ENCODE results near the gene ZSCAN20.

ZSCAN20 gene

DNA sequence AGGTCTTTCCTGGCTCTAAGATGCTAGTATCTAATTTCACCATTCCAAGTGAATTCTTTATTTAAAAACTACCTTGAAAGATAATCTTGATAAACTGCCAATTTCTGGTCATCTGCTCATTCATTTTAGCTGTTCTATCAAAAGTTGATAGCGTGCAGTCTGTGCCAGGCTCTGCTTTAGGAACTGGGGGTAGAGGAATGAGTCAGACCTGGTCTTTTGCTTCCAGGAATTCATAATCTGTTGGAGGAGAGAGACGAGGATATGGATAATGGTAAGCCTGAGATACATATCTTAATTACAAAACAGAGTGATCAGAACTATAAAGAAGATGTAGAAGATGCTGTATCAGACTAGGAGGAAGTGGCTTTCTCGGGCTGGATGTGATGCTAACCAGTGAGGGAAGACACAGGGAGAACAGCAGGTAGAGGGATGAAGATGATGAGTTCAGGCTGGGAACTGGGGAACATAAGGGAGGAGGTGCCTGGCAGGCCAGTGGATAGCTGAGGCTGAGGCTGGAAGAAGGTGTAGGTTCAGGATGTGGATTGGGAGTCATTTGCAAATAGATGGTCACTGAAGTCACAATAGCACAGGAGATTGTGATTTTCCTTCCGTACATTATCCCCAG, 29.3 kb upstream of the ZSCAN20 start:
- no peak for DNase-seq (ENCODE audit: extremely low read depth in 1 of 2, low read depth in 1 of 2)

DNA sequence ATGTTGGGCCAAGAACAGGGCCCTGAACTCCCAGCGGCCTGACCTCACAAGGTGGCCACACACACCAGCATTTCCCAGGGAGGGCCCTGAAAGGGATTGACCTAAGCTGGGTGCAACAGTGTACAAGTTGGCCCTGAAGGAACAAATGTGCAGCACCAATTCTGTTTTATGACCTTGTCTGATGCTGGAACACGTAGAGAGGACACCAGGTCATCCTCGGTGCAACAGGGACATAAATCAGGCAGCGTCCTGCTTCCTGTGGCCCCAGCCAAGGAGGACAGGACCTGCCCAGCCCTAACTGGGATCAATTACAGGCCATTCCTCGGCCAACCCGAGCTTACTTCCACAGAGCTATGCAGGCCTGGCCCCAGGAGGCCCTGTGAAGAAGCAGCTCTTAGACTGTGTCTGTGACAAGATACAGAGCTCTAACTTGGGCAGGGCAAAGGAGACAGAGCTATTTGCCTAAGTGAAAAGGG, 28.7 kb upstream of the ZSCAN20 start:
- no peak for DNase-seq (ENCODE audit: extremely low read depth in 1 of 2, low read depth in 1 of 2)

DNA sequence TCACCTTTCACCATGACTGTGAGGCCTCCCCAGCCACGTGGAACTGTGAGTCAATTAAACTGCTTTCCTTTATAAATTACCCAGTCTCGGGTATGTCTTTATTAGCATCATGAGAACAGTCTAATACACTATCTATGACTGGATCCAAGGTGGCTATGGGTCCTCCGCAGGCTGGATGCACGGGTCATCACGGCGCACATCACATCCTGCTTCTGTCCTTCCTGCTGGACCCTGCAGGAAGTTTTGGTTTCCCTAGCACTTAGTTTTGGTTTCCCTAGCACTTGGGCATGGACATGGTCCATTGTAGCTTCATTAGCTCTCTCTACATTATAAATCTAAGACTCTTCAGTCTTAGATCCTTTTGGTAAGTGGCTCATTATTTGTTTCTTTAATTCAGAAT, 27.3 kb upstream of the ZSCAN20 start:
- no peak for DNase-seq (ENCODE audit: extremely low read depth in 1 of 2, low read depth in 1 of 2)

DNA sequence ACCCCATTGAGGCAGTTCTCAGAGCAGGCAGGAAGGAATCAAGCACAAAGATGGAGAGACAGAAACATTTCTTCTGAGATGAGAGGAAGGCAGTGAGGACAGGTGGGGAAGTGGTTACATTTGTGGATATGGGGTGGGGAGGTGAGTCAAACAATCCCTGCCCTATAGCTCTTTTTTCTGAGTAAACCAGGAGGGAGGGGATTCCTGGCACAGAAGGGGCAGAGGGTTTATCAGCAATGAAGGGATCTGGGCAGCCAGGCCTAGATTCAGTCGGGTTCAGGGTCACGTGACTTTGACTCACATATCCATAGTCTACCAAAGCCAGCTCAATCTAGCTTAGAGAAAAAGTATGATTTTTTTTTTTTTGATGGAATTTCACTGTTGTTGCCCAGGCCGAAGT, 25.9 kb upstream of the ZSCAN20 start:
- no peak for DNase-seq (ENCODE audit: extremely low read depth in 1 of 2, low read depth in 1 of 2)

DNA sequence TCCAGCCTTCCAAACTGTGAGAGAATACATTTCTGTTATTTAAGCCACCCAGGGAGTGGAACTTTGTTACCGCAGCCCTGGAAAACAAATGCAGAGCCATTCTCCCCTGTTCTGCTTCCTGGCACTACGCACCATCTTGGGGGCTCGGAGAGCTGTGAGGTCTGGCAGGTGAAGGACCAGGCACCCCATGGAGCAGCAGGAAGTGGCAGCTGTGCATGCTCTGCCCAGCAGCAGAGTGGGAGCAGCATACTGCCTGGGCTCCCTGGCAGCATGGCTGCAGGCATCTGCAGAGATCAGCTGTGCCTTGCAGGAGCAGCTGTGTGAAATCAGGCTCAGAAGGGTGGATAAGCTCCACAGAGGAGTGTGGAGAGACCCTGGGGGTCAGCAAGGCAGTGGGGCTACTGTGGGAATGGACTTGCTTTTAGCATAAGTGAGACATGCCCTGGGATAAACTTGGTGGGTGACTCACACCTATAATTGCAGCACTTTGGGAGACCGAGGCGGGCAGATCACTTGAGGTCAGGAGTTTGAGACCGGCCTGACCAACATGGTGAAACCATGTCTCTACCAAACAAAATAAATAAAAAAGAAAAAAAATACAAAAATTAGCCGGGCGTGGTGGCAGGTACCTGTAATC, 17.7 kb upstream of the ZSCAN20 start:
- DNase-seq (ENCODE audit: extremely low read depth in 1 of 2, low read depth in 1 of 2), result no peak

DNA sequence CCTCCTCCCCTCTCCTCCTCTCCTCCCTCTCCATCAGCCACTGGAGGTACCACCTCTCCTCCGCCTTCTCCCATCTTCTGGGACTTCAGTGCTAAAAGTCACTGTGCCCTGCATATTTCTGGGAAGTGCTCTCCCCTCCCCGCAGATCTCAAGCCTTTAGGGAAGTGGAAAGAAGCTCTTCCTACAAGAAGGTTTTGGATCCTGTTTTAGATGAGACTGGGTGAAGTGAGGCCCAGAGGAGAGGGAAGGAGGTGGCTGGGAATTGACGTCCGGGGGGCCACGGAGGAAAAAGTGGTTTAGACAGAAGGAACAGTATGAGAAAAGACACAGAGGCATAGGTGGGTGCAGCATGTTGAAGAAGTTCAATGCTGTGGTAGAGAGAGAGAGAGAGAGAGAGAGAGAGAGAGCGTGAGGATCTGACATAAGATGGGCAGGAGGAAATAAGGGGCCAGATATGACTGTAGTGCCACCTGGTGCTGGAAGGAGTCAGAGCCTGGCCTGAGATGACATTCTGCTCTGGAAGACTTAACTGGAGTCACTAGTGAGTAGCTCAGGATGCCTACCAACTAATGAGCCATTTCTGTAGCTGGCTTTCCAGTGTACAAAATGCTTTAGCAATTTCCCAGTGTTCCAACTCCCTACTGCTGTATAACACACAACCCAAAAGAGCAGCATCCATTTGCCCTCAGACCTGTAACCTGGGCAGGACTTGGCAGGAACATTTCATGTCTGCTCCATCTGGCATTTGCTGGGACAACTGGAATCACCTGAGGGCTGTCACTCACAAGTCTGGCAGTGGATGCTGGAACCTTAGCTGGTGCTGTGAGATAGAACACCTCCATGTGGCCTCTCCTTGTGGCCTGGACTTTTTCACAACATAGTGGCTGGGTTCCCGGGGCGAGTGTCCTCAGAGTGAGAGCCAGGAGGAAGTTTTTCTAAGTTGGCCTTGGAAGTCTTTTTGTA, 16.6 kb upstream of the ZSCAN20 start:
- DNase-seq (ENCODE audit: extremely low read depth in 1 of 2, low read depth in 1 of 2), result no peak

DNA sequence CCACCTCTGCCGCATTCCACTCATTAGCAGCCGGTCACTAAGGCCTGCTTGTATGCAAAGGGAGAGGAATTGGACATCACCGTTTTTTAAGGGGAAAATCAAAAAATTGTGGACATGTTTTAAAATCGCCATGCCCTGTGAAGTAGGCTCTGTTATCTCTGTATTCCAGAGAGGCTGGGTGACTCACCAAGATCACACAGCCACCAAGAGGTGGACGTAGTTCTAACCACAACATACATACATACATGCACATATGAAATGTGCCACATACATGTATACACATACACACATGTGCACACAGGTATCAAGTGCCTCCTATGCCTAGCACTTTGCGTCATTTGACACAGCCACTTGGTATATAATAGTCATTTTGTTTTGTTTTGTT, 16.0 kb upstream of the ZSCAN20 start:
- DNase-seq (ENCODE audit: extremely low read depth in 1 of 2, low read depth in 1 of 2), result no peak

DNA sequence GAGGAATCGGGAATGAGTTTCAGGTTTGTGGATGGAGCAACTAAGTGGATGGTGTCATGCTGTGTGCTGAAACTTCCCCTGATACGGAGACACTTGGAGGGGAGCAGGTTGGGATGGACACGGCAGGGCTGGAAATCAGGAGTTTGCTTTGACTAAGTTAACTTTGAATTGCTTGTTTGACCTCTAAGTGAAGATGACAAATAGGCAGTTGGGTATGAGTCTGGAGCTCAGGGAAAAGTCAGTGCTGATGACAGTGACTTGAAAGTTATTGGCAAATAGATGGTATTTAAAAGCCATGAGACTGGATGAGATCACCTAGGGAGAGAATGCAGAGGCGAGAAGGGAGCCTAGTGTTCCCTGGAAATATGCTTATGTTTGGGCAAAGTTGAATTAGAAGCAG, 12.8 kb upstream of the ZSCAN20 start:
- no peak for DNase-seq (ENCODE audit: extremely low read depth in 1 of 2, low read depth in 1 of 2)

DNA sequence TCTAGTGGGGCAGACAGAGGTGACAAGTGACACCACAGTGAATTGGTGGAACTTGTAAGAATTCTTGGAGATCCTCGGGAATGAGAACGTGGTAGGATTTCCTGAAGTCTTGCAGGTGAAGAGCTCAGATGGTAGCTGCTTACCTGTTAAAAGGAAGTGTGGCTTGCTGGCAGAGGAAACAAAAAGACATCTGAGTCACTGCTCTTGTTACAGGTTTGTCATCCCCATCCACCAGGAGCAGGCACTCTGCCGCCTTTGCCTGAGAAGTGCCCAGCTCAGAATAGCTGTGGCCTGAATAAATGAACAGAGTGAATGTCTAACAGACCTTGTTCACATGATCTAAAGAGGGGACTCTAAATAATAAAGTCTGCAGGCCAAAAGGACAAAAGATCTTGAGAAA, 12.3 kb upstream of the ZSCAN20 start:
- DNase-seq (ENCODE audit: extremely low read depth in 1 of 2, low read depth in 1 of 2), result no peak

DNA sequence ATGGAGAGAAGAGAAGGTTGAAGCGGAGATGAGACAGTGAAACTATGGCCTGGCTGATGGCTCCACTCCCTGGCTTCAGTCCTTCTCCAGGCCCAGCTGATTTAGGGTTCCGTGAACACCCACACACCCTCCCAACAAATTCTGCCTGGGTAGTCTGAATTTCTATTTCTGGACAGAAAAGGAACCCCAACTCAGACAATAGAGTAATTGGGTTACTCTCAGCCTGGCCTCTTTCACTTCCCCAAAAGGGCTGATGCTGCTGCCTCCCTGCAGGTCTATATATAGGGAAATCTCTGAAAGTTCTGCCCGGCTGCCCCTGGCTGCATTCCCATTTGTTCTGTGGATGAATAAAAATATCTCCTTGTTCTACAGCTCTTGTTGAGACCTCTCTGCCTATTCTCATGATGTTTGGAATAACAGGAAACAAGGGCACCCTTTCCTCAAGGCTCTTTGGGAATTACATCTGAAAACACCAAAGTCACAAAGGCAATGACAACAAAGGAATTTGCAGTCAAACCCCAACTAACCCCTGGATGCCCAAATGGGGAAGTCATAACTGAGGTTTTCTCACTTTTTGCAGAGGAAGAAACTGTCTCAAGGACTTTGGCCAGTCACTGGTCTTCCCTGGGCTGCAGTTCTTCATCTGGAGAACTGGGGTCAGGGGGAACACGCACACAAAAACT, 11.4 kb upstream of the ZSCAN20 start:
- no peak for DNase-seq (ENCODE audit: extremely low read depth in 1 of 2, low read depth in 1 of 2)

DNA sequence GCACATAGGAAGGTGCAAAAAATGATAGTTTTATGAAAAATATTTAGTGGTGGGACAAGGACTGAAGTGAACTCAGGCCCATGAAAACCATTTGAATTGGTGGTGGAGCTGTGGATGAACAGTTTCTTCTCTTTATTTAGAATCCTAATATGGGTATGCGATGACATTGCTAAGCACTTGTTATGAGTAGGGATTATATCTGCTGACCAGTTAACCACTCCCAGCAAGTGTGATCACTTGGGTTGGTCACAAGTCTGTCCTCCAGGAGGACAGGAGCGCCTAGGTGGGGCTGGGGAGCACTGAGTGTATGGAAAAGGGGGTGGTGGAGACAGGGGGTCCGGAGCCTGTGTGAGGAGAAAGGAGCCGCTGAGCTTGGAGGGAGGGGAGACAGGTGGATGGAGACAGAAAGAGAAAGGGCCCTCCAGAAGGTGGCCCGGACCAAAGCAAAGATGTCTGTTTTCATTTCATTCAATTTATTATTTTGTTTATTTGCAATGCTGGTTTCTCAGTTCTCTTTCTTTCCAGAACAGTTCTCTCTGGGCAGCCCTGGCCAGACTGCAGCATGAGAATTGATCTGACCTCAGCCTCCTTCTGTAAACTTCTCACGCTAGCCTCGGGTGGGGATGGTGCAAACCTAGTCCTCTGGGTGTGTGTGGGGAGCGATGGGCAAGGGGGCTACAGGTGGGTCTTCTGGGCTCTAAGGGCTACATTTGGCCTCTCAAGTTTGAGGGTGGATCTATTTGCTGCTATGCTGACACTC, 9.9 kb upstream of the ZSCAN20 start:
- no peak for DNase-seq (ENCODE audit: extremely low read depth in 1 of 2, low read depth in 1 of 2)

DNA sequence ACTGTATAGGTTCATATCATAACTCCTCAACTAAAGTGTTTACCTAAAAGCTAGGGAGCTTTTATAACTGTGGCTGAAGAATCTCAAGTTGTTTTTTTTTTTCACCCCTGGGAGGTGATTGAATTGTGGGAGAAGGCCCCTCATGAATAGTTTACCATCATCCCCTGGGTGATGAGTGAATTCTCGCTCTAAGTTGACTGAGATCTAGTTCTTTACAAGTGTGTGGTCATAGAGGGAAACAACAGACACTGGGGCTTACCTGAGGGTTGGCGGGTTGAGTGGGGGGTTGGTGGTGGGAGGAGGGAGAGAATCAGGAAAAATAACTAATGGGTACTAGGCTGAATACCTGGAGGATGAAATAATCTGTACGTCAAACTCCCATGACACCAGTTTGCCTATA, 7.9 kb upstream of the ZSCAN20 start:
- no peak for DNase-seq (ENCODE audit: extremely low read depth in 1 of 2, low read depth in 1 of 2)

DNA sequence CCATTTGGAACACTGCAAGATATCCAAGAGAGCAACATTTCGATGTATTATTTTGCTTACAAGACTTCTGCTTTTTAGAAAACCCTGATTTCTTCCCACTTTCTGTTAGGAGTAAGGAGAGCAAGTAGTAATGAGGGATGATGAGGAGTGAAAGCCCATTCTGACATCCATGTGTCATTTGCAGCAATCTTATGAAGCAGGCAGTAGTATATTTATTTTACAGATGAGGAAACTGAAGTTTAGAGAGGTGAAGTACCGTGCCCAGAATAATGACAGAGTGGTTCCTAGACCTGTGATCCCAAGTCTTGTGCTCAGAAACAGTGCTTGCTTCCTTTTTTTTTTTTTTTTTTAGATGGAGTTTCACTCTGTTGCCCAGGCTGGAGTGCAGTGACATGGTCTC, 7.1 kb upstream of the ZSCAN20 start:
- DNase-seq (ENCODE audit: extremely low read depth in 1 of 2, low read depth in 1 of 2), result no peak

DNA sequence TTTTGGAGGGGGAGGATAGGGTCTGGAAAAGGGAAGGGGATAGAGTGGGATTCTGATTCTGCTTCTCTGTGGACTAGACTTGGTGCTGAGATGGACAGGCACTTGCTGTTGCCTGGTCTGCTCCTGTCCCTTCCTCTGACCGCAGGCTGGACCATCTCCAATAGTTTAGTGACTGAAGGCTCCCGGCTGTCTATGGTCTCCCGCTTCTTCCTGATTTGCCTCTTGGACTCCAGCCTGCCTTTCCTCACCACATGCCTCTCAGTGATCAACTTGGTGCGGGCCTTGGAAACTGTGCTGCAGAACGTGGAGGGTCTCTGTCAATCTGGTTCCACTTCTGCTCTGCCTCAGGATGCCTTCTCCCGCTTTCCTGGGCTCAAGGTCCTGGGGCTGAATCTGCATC, 6.3 kb upstream of the ZSCAN20 start:
- DNase-seq (ENCODE audit: extremely low read depth in 1 of 2, low read depth in 1 of 2), result no peak

DNA sequence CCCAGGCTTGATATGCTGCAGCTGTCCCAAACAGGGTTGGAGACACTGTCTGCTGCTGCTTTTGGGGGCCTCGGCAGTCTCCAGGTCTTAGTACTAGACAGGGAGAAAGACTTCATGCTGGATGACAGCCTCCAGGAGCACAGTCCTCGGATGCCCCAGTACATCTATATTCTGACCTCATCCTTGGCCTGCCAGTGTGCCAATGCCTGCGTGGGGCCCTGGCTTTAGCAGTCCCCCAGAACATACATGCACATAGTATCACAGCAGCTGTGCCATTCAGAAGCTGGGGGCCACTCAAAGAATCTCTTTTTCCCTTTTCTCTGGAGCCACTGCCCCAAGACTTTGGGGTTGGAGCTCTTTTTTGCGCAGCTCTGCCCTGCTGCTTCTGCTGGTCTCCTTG, 4.4 kb upstream of the ZSCAN20 start:
- DNase-seq (ENCODE audit: extremely low read depth in 1 of 2, low read depth in 1 of 2), result no peak

DNA sequence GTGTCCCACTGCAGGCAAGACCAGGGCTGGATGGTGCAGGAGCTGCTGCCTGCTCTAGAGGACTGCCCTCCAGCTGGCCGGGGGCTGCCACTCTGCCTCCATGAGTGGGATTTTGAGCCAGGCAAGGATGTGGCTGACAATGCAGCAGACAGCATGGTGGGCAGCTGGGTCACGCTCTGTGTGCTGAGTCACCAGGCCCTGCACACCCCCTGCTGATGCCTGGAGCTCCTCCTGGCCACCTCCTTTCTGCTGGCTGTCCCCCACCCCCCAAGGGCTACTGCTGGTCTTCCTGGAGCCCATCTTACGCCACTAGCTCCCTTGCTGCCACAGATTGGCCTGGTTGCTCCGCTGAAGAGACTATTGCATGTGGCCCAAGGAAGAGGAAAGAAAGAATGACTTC, 3.9 kb upstream of the ZSCAN20 start:
- DNase-seq (ENCODE audit: extremely low read depth in 1 of 2, low read depth in 1 of 2), result no peak

DNA sequence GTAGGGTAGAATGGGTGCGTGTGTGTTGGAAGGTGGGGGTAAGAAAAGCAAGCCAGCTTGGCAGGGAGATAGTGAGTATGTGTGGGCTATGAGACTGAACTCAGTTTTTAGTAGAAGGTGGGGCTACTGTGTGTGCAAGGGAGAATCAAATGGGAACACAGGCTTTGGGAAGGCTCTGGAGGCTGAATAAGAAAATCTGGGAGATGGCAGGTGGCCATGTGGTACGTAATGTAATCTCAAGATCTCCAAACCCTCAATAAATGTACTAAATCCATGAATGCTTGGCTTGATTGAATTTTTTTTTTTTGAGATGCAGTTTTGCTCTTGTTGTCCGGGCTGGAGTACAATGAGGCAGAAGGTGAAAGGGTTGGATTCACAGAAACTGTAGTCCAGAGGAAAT, 3.5 kb upstream of the ZSCAN20 start:
- no peak for DNase-seq (ENCODE audit: extremely low read depth in 1 of 2, low read depth in 1 of 2)

DNA sequence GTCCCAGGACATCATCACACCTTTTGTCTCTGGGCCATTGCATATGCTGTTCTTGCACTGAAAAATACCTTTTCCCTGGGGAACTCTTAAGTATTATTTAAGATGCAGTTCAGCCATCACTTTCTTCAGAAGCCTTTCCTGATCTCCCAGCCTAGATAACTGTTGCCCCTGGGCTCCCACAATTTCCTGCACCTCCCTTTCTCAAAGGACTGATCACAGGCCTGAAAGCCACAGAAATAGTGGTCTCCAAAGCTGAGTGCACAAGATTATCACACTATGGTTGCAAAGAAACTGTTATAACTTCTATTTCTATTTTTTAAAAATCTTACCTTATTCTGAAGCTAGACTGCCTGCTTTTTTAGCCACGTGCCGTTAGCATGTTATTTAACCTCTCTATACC, 2.8 kb upstream of the ZSCAN20 start:
- DNase-seq (ENCODE audit: extremely low read depth in 1 of 2, low read depth in 1 of 2), result no peak

DNA sequence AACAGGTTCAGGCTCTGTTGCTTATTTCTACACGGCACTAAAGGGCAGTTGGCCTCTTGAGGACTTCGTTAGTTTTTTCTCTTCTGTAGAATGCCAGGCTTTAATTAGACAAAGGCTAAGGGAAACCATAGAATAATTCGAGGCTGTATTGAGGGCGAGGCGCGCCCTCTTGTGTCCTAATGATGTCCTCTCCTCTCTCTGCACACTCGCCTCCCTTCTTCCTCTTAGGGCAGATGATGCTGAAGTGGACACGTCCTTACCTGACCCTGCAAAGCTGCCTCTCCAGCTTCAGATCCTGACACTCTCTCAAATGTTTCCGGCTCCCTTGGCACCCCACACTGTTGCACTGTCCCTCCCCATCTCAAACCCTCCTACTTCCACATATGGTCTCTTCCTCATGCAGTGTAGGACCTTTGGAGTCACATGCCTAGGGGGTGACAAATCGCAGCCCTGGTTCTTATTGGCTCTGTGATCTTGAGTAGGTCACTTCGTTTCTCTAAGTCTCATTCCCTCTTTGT, 1.9 kb upstream of the ZSCAN20 start:
- DNase-seq (ENCODE audit: extremely low read depth in 1 of 2, low read depth in 1 of 2), result peak; percentile 9 to 23

DNA sequence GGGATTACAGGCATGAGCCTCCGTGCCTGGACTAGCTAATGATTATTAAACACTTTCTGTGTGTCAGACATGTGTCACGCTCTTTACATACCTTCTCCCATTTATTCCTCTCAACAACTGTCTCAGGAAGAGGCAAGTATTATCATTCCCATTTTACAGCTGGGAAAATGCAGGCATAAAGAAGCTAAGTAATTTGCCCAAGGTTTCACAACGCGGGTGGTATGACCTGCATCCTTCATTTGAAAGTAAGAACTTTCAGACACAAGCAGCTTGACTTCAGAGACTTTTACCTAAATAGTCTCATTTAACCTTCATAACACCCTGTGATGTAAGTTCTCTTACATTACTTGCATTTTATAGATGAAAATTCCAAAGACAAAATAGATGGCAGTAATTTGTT, 1.0 kb upstream of the ZSCAN20 start:
- DNase-seq (ENCODE audit: extremely low read depth in 1 of 2, low read depth in 1 of 2), result no peak
